GM19397 (cell line): ENCODE results near the gene KRTAP4-1.
"Not testable (repeated sequence)": the region's sequence is repeated elsewhere in the genome, so short reads cannot be mapped to it uniquely, and the experiment has no call there.

Experiments
- ATAC-seq: cut with Tn5 transposase; IDR thresholded peaks from one replicate; pipeline ENCODE4 v1.9.1; 2021; ENCODE audit warnings: mild to moderate bottlenecking, moderate library complexity; ENCODE audit not compliant: unreplicated experiment

The KRTAP4-1 gene

GRCh38 chr17:41176744-41177387, 7.8 kb downstream of the KRTAP4-1 start:
- no peak for ATAC-seq

- no peak for ATAC-seq
These were observed 12.8 kb downstream of the KRTAP4-1 start for GRCh38 chr17:41171886-41172285.

- no peak for ATAC-seq
These were observed 16.6 kb downstream of the KRTAP4-1 start, which contains the start of gene KRTAP4-3 for GRCh38 chr17:41168121-41168520. TSS of gene KRTAP4-3 (minus strand) at chr17:41168221. CDS start at chr17:41168172, 49 bp downstream.

- no peak for ATAC-seq
These were observed 17.1 kb downstream of the KRTAP4-1 start for GRCh38 chr17:41167561-41167960.

DNA sequence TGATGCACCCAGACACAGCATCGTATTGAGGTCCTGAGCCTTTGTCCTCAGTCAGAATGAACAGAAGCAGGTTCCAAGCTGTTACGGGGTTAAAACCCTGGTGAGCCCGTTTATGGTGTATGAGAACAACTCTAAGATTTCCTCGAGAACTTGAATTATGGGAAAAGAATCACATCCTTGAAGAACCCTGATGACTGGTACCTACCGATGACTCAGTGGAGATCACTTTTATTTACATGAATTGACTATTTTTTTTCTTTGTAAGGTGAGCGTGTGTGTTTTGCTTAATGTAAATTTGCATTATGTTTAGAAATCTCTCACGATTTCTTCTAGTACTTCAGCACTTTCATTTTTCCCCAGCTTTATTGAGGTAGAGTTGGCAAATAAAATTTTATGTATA, 20.9 kb downstream of the KRTAP4-1 start:
- no peak for ATAC-seq

- ATAC-seq: no peak
These were observed 24.1 kb downstream of the KRTAP4-1 start, which contains the start of gene KRTAP4-4 for GRCh38 chr17:41160648-41161047. TSS of gene KRTAP4-4 (minus strand) at chr17:41160748. CDS start at chr17:41160691, 57 bp downstream.

DNA sequence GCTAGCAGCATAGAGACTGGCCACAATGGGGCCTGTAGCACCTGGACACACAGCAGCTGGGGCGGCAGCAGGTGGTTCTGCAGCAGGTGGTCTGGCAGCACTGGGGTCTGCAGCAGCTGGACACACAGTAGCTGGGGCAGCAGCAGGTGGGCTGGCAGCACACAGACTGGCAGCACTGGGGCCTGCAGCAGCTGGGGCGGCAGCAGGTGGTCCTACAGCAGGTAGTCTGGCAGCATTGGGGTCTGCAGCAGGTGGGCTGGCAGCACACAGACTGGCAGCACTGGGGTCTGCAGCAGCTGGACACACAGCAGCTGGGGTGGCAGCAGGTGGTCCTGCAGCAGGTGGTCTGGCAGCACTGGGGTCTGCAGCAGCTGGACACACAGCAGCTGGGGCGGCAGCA, 24.5 kb downstream of the KRTAP4-1 start:
- ATAC-seq: not testable (repeated sequence)

GRCh38 chr17:41153856-41154255, 30.9 kb downstream of the KRTAP4-1 start:
- no peak for ATAC-seq

- ATAC-seq: no peak
These were observed 33.2 kb downstream of the KRTAP4-1 start for GRCh38 chr17:41151525-41151924.

GRCh38 chr17:41150026-41150425, 34.7 kb downstream of the KRTAP4-1 start:
- no peak for ATAC-seq

GRCh38 chr17:41149652-41149985, 35.1 kb downstream of the KRTAP4-1 start, which contains the start of gene KRTAP4-5:
TSS of gene KRTAP4-5 (minus strand) at chr17:41149825. CDS start at chr17:41149767, 58 bp downstream.
- ATAC-seq: no peak

DNA sequence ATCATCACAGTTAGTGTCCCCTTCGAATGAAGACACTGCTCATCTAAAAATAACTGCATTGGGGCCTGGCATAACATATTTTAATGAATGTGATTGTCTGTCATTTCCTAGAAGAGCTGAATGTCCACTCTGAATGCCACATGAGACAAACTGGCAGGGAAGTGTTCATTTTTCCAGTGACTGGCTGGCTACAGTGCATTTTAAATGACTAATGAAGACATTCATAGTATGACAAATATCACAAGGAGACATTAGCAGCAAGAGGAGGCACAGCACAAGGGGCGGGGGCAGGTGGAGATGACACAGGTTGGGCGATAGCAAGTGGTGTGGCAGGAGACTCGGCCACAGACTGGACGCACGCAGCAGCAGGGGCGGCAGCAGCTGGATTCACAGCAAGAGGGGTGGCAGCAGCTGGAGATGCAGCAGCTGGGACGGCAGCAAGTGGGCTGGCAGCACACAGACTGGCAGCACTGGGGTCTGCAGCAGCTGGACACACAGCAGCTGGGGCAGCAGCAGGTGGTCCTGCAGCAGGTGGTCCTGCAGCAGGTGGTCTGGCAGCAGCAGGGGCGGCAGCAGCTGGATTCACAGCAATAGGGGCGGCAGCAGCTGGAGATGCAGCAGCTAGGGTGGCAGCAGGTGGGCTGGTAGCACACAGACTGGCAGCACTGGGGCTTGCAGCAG, 35.6 kb downstream of the KRTAP4-1 start:
- ATAC-seq: not testable (repeated sequence)

DNA sequence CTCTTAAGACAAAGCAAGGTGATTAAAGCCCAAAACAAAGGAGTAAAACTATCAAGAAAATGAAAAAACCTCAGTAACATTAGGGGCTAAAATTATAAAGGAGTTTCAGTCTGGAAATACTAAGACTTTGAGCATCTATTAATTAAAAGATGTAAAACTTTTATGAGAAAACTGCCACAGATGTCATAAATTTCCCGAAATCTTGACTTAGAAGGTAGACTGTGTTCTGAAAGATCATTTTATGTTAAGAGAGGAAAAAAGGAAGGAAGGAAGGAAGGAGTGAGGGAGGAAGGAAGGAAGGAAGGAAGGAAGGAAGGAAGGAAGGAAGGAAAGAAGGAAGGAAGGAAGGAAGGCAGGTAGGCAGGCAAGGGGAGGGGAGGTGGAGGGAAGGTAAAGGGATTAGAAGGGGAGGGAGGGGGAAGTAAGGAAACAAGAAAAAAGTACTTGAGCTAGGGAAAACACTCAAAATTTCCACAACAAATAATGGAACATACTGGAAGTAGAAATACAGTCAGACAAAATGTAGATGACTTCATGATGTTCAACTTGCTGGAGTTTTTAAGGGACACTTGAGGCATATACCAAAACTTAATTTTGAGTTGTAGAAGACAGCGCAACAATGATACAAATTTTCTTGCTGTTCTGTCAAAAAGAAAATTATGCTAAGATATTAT, 37.0 kb downstream of the KRTAP4-1 start:
- no peak for ATAC-seq

DNA sequence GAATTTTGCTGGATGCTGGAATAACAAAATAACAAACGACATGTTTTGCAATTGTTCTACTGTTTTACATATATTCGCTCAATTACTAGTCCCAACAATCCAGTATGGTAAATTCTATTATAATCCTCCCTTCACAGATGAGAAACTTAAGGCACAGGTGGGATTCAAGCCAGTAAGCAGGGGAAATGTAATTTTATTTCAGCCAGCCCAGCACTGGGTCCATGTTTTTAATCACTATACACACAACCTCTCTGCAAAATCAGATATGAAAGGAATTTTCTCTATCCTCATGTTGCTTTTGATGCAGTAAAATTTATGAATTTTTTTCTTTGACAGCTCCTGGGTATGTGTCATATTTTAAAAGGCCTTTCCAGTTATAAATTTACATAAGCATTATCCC, 39.5 kb downstream of the KRTAP4-1 start:
- ATAC-seq: no peak

DNA sequence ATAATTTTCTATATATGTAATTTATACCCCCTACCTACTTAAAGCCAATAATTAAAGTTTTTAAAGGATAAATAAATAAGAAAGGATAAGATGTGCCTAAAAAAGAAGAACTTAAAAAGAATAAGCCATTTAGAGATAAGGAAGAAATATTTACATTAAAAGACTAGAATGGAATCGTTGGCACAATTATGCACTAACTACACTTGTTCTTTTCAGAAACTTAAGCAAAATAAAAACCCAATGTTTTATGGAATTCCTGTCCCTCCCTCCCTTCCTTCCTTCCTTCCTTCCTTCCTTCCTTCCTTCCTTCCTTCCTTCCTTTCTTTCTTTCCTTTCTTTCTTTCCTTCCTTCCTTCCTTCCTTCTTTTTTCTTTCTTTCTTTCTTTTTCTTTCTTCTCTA, 39.9 kb downstream of the KRTAP4-1 start:
- ATAC-seq: no peak

DNA sequence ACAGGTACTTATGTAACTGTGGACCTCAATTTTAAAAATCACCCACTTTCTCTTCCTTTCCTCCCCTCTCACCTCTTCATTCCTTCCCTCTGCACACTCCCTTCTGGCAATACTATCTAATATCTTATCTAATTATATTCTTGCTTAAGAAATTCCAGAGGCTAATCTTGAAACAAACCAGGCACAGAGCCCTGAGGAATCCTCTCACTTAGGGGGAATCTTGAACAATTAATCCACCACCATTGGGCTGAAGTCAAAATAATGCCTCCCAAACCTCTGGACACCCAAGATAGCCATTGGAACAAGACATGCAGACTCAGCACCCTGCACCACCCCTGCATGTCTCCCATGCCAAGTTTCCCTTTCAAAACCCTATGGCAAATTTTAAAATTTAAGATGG, 43.4 kb downstream of the KRTAP4-1 start:
- ATAC-seq: no peak

GRCh38 chr17:41140360-41141131, 44.2 kb downstream of the KRTAP4-1 start, which contains the start of gene KRTAP4-6:
TSS of gene KRTAP4-6 (minus strand) at chr17:41140544. CDS start at chr17:41140487, 57 bp downstream.
- no peak for ATAC-seq

DNA sequence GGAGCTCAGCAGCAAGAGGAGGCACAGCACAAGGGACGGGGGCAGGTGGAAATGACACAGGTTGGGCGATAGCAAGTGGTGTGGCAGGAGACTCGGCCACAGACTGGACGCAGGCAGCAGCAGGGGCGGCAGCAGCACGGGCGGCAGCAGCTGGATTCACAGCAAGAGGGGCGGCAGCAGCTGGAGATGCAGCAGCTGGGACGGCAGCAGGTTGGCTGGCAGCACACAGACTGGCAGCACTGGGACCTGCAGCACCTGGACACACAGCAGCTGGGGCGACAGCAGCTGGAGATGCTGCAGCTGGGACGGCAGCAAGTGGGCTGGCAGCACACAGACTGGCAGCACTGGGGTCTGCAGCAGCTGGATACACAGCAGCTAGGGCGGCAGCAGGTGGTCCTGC, 44.8 kb downstream of the KRTAP4-1 start:
- ATAC-seq: not testable (repeated sequence)
